Neural cell (in vitro differentiated cells): ENCODE measurements around the gene ANKRD45. TPM values are rescaled to one million over a fixed set of nuclear protein-coding genes. Genes with fewer than 3 reads are reported as not detected.

ENCODE experiments used
- H2AFZ ChIP-seq: fragments of 200-600, 300-800 bp; sonication (generic), shearing (Covaris generic); 2 replicates; pipeline ENCODE4 v1.6.0; 2014; ENCODE audit warnings: low read depth, mild to moderate bottlenecking, antibody characterized with exemption, low read length, moderate library complexity
- H3F3A ChIP-seq: fragments of 200-600 bp; shearing (Covaris generic); 2 replicates; pipeline ENCODE4 v1.6.1; 2016; ENCODE audit warnings: mild to moderate bottlenecking, moderate library complexity, mixed read lengths, antibody characterized with exemption, low read length; ENCODE audit not compliant: insufficient read depth, poor library complexity, severe bottlenecking
- H3K27ac ChIP-seq: fragments of 200-600, 300-800 bp; sonication (generic), shearing (Covaris generic); 2 replicates; pipeline ENCODE4 v1.5.1; 2014; ENCODE audit warnings: mild to moderate bottlenecking, low read length, moderate library complexity
- H3K27me3 ChIP-seq: fragments of 300-800, 200-600 bp; sonication (generic), shearing (Covaris generic); 2 replicates; pipeline ENCODE4 v1.6.0; 2014; ENCODE audit warnings: mild to moderate bottlenecking, low read depth, low read length, moderate library complexity; ENCODE audit not compliant: insufficient read depth
- H3K36me3 ChIP-seq: fragments of 300-800, 200-600 bp; sonication (generic), shearing (Covaris generic); 2 replicates; pipeline ENCODE4 v1.5.1; 2014; ENCODE audit warnings: mild to moderate bottlenecking, antibody characterized with exemption, low read length, moderate library complexity; ENCODE audit not compliant: insufficient read depth
- H3K4me2 ChIP-seq: fragments of 300-800, 200-600 bp; sonication (generic), shearing (Covaris generic); 2 replicates; pipeline ENCODE4 v1.6.0; 2014; ENCODE audit warnings: mild to moderate bottlenecking, low read length
- H3K4me3 ChIP-seq: fragments of 300-800, 200-600 bp; sonication (generic), shearing (Covaris generic); 2 replicates; pipeline ENCODE4 v1.5.1; 2014; ENCODE audit warnings: mild to moderate bottlenecking, low read length, moderate library complexity
- H3K79me2 ChIP-seq: fragments of 200-600 bp; shearing (Covaris generic); replicated peaks from 2 replicates; pipeline ENCODE4 v1.6.0; 2014; ENCODE audit warnings: mild to moderate bottlenecking, low read length, moderate library complexity; ENCODE audit not compliant: insufficient read depth
- H3K9ac ChIP-seq: fragments of 300-800, 200-600 bp; sonication (generic), shearing (Covaris generic); 2 replicates; pipeline ENCODE4 v1.6.1; 2016; ENCODE audit warnings: mild to moderate bottlenecking, low read length, mixed read lengths
- H3K9me2 ChIP-seq: fragments of 200-600 bp; shearing (Covaris generic); 2 replicates; pipeline ENCODE4 v1.6.1; 2016; ENCODE audit warnings: mild to moderate bottlenecking, low read length, mixed read lengths; ENCODE audit not compliant: insufficient read depth
- H3K9me3 ChIP-seq: fragments of 200-600, 300-800 bp; sonication (generic), shearing (Covaris generic); 2 replicates; pipeline ENCODE4 v1.6.1; 2016; ENCODE audit warnings: mild to moderate bottlenecking, mixed run types, low read length, moderate library complexity, mixed read lengths
- H4K20me1 ChIP-seq: fragments of 200-600 bp; shearing (Covaris generic); 2 replicates; pipeline ENCODE4 v1.6.1; 2016; ENCODE audit warnings: mild to moderate bottlenecking, mixed run types; ENCODE audit not compliant: insufficient read depth
- CTCF ChIP-seq: fragments of 450-650 bp; IDR thresholded peaks from 2 replicates; pipeline ENCODE4 v1.5.1; 2014; ENCODE audit warnings: antibody characterized with exemption, mild to moderate bottlenecking, moderate library complexity; ENCODE audit not compliant: poor library complexity, severe bottlenecking
- EP300 ChIP-seq: fragments of 450-650 bp; conservative IDR thresholded peaks from 2 replicates; pipeline ENCODE4 v1.6.1; 2014; ENCODE audit warnings: antibody characterized with exemption, mild to moderate bottlenecking, moderate library complexity; ENCODE audit not compliant: poor library complexity, severe bottlenecking
- EZH2 ChIP-seq: fragments of 200-600, 300-800 bp; shearing (Covaris generic), sonication (generic); IDR thresholded peaks from 2 replicates; pipeline ENCODE4 v1.6.1; 2014; ENCODE audit warnings: antibody characterized with exemption, low read length, borderline replicate concordance, mild to moderate bottlenecking; ENCODE audit not compliant: insufficient read depth, poor library complexity, severe bottlenecking
- MXI1 ChIP-seq: fragments of 450-650 bp; conservative IDR thresholded peaks from 2 replicates; pipeline ENCODE4 v1.6.1; 2014; ENCODE audit warnings: antibody characterized with exemption, mild to moderate bottlenecking; ENCODE audit not compliant: poor library complexity, severe bottlenecking
- POLR2AphosphoS5 ChIP-seq: IDR thresholded peaks from 2 replicates; pipeline ENCODE4 v1.6.1; 2012
- RAD21 ChIP-seq: fragments of 450-650 bp; conservative IDR thresholded peaks from 2 replicates; pipeline ENCODE4 v1.6.1; 2014; ENCODE audit warnings: antibody characterized with exemption, mild to moderate bottlenecking, moderate library complexity
- SMC3 ChIP-seq: fragments of 450-650 bp; conservative IDR thresholded peaks from 2 replicates; pipeline ENCODE4 v1.6.1; 2014; ENCODE audit warnings: antibody characterized with exemption, mild to moderate bottlenecking, moderate library complexity; ENCODE audit not compliant: poor library complexity
- TAF1 ChIP-seq: IDR thresholded peaks from 2 replicates; pipeline ENCODE4 v1.6.1; 2012; ENCODE audit warnings: low read depth
- polyA plus RNA-seq: library from polyadenylated mRNA; depleted of rRNA; stranded (reverse); fragments of >200 nt; gene quantifications from 2 replicates; pipeline ENCODE4 v1.2.3, GENCODE V29; 2014
- TF ChIP-seq, protein P1 (sequence below): IDR thresholded peaks from 2 replicates; pipeline ENCODE4 v1.6.1; 2012; ENCODE audit warnings: borderline replicate concordance

ANKRD45 gene
- polyA plus RNA-seq, 1 donor from 2014 or later, result 8.7 TPM

GRCh38 chr1:173573596-173573995, 96.1 kb downstream of the ANKRD45 start:
- H2AFZ ChIP-seq, result no peak overlapping the region
- H3K27ac ChIP-seq, result no peak overlapping the region
- TF ChIP-seq TAF1 (no peak), SMC3 (no peak), CTCF (no peak), RAD21 (no peak), POLR2AphosphoS5 (no peak)
- TF ChIP-seq, protein P1, sequence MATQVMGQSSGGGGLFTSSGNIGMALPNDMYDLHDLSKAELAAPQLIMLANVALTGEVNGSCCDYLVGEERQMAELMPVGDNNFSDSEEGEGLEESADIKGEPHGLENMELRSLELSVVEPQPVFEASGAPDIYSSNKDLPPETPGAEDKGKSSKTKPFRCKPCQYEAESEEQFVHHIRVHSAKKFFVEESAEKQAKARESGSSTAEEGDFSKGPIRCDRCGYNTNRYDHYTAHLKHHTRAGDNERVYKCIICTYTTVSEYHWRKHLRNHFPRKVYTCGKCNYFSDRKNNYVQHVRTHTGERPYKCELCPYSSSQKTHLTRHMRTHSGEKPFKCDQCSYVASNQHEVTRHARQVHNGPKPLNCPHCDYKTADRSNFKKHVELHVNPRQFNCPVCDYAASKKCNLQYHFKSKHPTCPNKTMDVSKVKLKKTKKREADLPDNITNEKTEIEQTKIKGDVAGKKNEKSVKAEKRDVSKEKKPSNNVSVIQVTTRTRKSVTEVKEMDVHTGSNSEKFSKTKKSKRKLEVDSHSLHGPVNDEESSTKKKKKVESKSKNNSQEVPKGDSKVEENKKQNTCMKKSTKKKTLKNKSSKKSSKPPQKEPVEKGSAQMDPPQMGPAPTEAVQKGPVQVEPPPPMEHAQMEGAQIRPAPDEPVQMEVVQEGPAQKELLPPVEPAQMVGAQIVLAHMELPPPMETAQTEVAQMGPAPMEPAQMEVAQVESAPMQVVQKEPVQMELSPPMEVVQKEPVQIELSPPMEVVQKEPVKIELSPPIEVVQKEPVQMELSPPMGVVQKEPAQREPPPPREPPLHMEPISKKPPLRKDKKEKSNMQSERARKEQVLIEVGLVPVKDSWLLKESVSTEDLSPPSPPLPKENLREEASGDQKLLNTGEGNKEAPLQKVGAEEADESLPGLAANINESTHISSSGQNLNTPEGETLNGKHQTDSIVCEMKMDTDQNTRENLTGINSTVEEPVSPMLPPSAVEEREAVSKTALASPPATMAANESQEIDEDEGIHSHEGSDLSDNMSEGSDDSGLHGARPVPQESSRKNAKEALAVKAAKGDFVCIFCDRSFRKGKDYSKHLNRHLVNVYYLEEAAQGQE, result no peak
- H3K9me3 ChIP-seq, result no peaks in the 10 kb centered on the region
- H4K20me1 ChIP-seq, result no peaks in the 10 kb centered on the region
- no peaks in the 10 kb centered on the region for H3F3A ChIP-seq
- no peaks in the 10 kb centered on the region for H3K27me3 ChIP-seq
- no peaks in the 10 kb centered on the region for H3K36me3 ChIP-seq
- H3K9ac ChIP-seq, result no peak overlapping the region
- no peak overlapping the region for H3K4me3 ChIP-seq
- H3K9me2 ChIP-seq, result no peaks in the 10 kb centered on the region
- no peaks in the 10 kb centered on the region for H3K79me2 ChIP-seq
- no peak overlapping the region for H3K4me2 ChIP-seq

- H4K20me1 ChIP-seq, result no peaks in the 10 kb centered on the region
- H3F3A ChIP-seq, result no peaks in the 10 kb centered on the region
- no peak overlapping the region for H3K4me3 ChIP-seq
- no peaks in the 10 kb centered on the region for H3K9me3 ChIP-seq
- H3K9ac ChIP-seq, result no peak overlapping the region
- no peak overlapping the region for H3K27ac ChIP-seq
- H3K36me3 ChIP-seq, result no peaks in the 10 kb centered on the region
- TF ChIP-seq EZH2 (no peak), EP300 (no peak), MXI1 (no peak), CTCF (no peak), POLR2AphosphoS5 (no peak), RAD21 (no peak), SMC3 (no peak), TAF1 (no peak)
- TF ChIP-seq, protein P1, result no peak
- H3K4me2 ChIP-seq, result no peak overlapping the region
- H2AFZ ChIP-seq, result no peak overlapping the region
- no peaks in the 10 kb centered on the region for H3K79me2 ChIP-seq
- H3K9me2 ChIP-seq, result no peaks in the 10 kb centered on the region
- H3K27me3 ChIP-seq, result no peaks in the 10 kb centered on the region
These were observed 97.3 kb downstream of the ANKRD45 start for GRCh38 chr1:173572201-173572873.
